Right lobe of liver (tissue), 4 donors: ENCODE measurements around the gene ZFAND3.

Experiments used
- POLR2A ChIP-seq: fragments of 450-650 bp; IDR thresholded peaks from one replicate; pipeline ENCODE4 v1.6.1; 2017; ENCODE audit warnings: antibody characterized with exemption, mild to moderate bottlenecking
- TF ChIP-seq, protein P1 (sequence below), 4 donors: fragments of 200-600 bp in 3 of 4; fragments of 450-650 bp in 1 of 4; IDR thresholded peaks; one replicate each; pipeline versions ENCODE4 v1.5.1 to v1.8.0; 2016 to 2022; ENCODE audit warnings: antibody characterized with exemption in 4 of 4, mild to moderate bottlenecking in 2 of 4
- donor health status: DM: no; HTN: no; CAD: no.
- donor health status: DM: no; HTN: no; CAD: no.
- donor health status: DM: no; HTN: yes; CAD: no.

DNA sequence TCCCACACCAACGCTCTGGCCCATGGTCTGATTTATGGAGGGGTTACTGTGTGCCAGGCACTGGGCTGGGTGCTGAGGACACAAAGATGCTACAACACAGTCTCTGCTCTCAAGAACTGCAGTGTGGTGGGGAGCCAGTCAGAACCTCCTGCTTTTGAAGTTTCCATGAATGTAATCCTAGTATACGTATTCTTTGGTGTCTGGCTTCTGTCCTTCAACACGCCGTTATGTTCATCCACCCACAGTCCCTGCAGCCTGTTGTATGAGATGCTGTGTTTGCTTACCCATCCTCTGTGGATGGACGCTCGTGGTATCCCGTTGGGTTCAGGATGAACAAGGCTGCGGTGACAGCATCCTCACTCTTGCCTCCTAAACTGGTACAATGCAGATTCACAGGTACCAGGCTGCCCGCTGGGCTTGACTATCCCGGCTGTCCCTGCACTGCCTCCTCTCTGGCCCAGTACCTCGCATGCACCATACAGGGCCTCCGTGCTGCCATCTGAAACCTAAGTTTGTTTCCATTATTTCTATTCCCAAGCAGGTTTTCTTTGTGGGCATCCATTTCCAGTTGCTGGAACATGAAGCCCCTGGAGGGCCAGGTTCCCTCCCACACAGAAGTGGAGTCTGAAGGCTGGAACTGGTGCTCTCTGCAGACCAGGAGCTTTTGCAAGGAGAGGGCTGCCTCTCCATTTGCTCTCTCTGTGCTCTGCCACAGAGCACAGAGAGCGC, 364.5 kb downstream of the ZFAND3 start:
- TF ChIP-seq, protein P1, sequence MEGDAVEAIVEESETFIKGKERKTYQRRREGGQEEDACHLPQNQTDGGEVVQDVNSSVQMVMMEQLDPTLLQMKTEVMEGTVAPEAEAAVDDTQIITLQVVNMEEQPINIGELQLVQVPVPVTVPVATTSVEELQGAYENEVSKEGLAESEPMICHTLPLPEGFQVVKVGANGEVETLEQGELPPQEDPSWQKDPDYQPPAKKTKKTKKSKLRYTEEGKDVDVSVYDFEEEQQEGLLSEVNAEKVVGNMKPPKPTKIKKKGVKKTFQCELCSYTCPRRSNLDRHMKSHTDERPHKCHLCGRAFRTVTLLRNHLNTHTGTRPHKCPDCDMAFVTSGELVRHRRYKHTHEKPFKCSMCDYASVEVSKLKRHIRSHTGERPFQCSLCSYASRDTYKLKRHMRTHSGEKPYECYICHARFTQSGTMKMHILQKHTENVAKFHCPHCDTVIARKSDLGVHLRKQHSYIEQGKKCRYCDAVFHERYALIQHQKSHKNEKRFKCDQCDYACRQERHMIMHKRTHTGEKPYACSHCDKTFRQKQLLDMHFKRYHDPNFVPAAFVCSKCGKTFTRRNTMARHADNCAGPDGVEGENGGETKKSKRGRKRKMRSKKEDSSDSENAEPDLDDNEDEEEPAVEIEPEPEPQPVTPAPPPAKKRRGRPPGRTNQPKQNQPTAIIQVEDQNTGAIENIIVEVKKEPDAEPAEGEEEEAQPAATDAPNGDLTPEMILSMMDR (IDR thresholded peaks at IDR 0.05), result no peak
- no peak for TF ChIP-seq POLR2A
